HepG2 (cell line): ENCODE measurements around the gene EPHA2. TPM values are rescaled to one million over a fixed set of nuclear protein-coding genes. Genes with fewer than 3 reads are reported as not detected.

Experiments used
- CCAR2 ChIP-seq: fragments of 200-400 bp; formaldehyde crosslinking; optimal IDR thresholded peaks from 2 replicates; pipeline ENCODE3; 2018; ENCODE audit warnings: low read depth, mild to moderate bottlenecking, low read length, moderate library complexity
- JDP2 ChIP-seq: sonication (generic); formaldehyde crosslinking; IDR thresholded peaks from 2 replicates; pipeline ENCODE4 v1.8.1; 2022; ENCODE audit warnings: missing genetic modification reagents, borderline replicate concordance
- NKX3-1 ChIP-seq: sonication (generic); formaldehyde crosslinking; IDR thresholded peaks from 2 replicates; pipeline ENCODE4 v1.5.0; 2020; ENCODE audit warnings: missing genetic modification reagents
- PHB2 ChIP-seq: fragments of 450-650 bp; IDR thresholded peaks from 2 replicates; pipeline ENCODE4 v1.6.1; 2018; ENCODE audit not compliant: partially characterized antibody
- POLR2A ChIP-seq, 2 experiments: IDR thresholded peaks; 2 replicates each; pipeline ENCODE4 v1.6.1; 2011; ENCODE audit warnings: low read depth in 2 of 2, low read length in 2 of 2, mild to moderate bottlenecking in 1 of 2, moderate library complexity in 1 of 2; ENCODE audit not compliant: insufficient read depth in 1 of 2
- TAF15 ChIP-seq: fragments of 200-400 bp; formaldehyde crosslinking; IDR thresholded peaks from one replicate; pipeline ENCODE4 v1.6.1; 2018; ENCODE audit warnings: mild to moderate bottlenecking, low read depth, low read length; ENCODE audit not compliant: poor library complexity, severe bottlenecking
- TCF12 ChIP-seq, 2 experiments: fragments of 450-650 bp in 1 of 2; sonication (generic) in 1 of 2; formaldehyde crosslinking in 1 of 2; IDR thresholded peaks; 2 replicates each; pipeline versions ENCODE4 v1.6.1 to v1.8.0; 2017 to 2022; ENCODE audit warnings: antibody characterized with exemption in 1 of 2, mild to moderate bottlenecking in 1 of 2, missing genetic modification reagents in 1 of 2, moderate library complexity in 1 of 2
- TEAD3 ChIP-seq: optimal IDR thresholded peaks from 2 replicates; pipeline ENCODE3; 2016; ENCODE audit warnings: borderline replicate concordance
- ZNF121 ChIP-seq: sonication (generic); formaldehyde crosslinking; IDR thresholded peaks from 2 replicates; pipeline ENCODE4 v1.5.0; 2020; ENCODE audit warnings: mild to moderate bottlenecking, missing genetic modification reagents
- ZNF180 ChIP-seq: sonication (generic); formaldehyde crosslinking; IDR thresholded peaks from 2 replicates; pipeline ENCODE4 v1.4.0; 2020; ENCODE audit warnings: low read depth, missing genetic modification reagents, borderline replicate concordance
- ZNF337 ChIP-seq: sonication (generic); formaldehyde crosslinking; IDR thresholded peaks from 2 replicates; pipeline ENCODE4 v1.5.1; 2020; ENCODE audit warnings: missing genetic modification reagents, low read depth, mild to moderate bottlenecking, borderline replicate concordance
- polyA plus RNA-seq, 8 experiments: library from polyadenylated mRNA; depleted of rRNA in 3 of 8; stranded (reverse) in 7 of 8; unstranded in 1 of 8; fragments of >200 nt; fragmentation: Illumina TruSeq in 4 of 8; extraction: Trizol in 4 of 8; gene quantifications; 2 replicates each; pipeline versions ENCODE4 v1.2.1 to v1.2.3, GENCODE V29; 2011 to 2016; ENCODE audit warnings: low read depth in 4 of 8, missing spikeins in 1 of 8, mixed read lengths in 1 of 8; ENCODE audit not compliant: insufficient read depth in 1 of 8
- total RNA-seq, 5 experiments: library from RNA; depleted of rRNA; stranded (reverse); fragments of >200 nt; fragmentation: Illumina TruSeq; extraction: Trizol; gene quantifications; 2 replicates each; pipeline ENCODE4 v1.2.3, GENCODE V29; 2016; ENCODE audit warnings: low read depth in 1 of 5
- TF ChIP-seq, protein P1 (sequence below): sonication (generic); formaldehyde crosslinking; IDR thresholded peaks from 2 replicates; pipeline ENCODE4 v1.4.0; 2020; ENCODE audit warnings: missing genetic modification reagents, mild to moderate bottlenecking, borderline replicate concordance
- TF ChIP-seq, protein P2 (sequence below): sonication (generic); formaldehyde crosslinking; IDR thresholded peaks from 2 replicates; pipeline ENCODE4 v1.5.1; 2020; ENCODE audit warnings: missing genetic modification reagents, mild to moderate bottlenecking, borderline replicate concordance
- TF ChIP-seq, protein P3 (sequence below): IDR thresholded peaks from 2 replicates; pipeline ENCODE4 v1.6.1; 2018; ENCODE audit warnings: missing genetic modification reagents, mild to moderate bottlenecking, missing compliant biosample characterization
- TF ChIP-seq, protein P4 (sequence below): IDR thresholded peaks from 2 replicates; pipeline ENCODE4 v1.6.1; 2016; ENCODE audit warnings: missing compliant biosample characterization, missing genetic modification reagents, borderline replicate concordance

Gene EPHA2
- total and polyA plus RNA-seq, 2 of the 13 experiments (the other 11 are each of a cell fraction or from before 2014, with no cell fraction given): 33.6 to 53.6 TPM

DNA sequence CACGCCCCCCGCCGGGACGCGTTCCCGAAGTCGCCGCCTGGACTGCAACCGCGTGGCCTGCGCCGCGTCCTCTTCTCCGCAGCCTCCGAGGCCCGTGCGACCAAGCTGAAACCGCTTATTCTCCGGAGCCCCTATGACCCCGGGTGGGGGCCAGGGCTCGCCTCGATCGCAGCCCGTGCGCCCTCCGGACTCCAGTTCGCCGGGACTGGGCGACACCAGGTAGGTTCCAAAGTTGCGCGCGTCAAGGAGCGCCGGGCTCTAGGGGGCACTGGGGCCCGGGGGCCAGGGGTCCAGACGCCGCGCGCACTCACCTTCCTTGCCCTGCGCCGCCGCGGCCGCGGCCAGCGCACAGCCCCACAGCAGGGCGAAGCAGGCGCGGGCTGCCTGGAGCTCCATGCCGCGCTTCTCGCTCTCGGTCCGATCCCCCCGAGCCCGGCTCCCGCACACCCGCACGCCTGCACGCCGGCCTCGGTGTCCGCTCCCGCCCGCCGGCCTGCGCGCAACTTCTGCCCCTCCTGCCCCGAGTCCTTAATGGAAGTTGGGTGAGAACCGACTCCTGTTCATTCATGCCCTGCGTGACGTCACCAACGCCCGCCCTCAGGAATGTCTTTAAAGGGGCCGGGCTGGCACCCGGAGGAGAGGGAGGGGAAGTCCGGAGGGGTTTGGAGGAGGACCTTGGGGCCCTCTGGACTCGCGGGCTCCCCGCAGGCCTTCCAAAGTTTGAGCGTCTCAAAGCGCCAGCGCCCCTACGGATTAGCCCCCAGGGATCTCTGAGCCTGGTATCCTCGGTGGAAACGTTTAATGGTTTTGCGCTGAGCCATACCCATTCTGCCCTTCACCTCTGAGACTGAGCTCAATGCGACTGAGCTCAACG is at the start of gene EPHA2 (continued):
- TF ChIP-seq TCF12 (IDR thresholded peaks at IDR 0.05) (no peak), TCF12 (CRISPR knock-in tag; IDR thresholded peaks at IDR 0.05) (no peak), CCAR2 (no peak), ZNF180 (CRISPR knock-in tag) (no peak), TAF15 (no peak), NKX3-1 (CRISPR knock-in tag) (0 out of 2 replicates have a peak, but pooled peaks have one; percentile 37), ZNF337 (no peak), POLR2A (IDR thresholded peaks at IDR 0.05; ENCODE audit: insufficient read depth in 1 of 2, low read depth in 2 of 2, low read length in 2 of 2) (peak; percentile 92 to 98), ZNF121 (CRISPR knock-in tag) (no peak), PHB2 (no peak), TEAD3 (CRISPR knock-in tag) (peak; percentile 98), JDP2 (CRISPR knock-in tag) (no peak)
- TF ChIP-seq, protein P1, sequence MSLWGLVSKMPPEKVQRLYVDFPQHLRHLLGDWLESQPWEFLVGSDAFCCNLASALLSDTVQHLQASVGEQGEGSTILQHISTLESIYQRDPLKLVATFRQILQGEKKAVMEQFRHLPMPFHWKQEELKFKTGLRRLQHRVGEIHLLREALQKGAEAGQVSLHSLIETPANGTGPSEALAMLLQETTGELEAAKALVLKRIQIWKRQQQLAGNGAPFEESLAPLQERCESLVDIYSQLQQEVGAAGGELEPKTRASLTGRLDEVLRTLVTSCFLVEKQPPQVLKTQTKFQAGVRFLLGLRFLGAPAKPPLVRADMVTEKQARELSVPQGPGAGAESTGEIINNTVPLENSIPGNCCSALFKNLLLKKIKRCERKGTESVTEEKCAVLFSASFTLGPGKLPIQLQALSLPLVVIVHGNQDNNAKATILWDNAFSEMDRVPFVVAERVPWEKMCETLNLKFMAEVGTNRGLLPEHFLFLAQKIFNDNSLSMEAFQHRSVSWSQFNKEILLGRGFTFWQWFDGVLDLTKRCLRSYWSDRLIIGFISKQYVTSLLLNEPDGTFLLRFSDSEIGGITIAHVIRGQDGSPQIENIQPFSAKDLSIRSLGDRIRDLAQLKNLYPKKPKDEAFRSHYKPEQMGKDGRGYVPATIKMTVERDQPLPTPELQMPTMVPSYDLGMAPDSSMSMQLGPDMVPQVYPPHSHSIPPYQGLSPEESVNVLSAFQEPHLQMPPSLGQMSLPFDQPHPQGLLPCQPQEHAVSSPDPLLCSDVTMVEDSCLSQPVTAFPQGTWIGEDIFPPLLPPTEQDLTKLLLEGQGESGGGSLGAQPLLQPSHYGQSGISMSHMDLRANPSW (CRISPR knock-in tag): no peak
- TF ChIP-seq, protein P2, sequence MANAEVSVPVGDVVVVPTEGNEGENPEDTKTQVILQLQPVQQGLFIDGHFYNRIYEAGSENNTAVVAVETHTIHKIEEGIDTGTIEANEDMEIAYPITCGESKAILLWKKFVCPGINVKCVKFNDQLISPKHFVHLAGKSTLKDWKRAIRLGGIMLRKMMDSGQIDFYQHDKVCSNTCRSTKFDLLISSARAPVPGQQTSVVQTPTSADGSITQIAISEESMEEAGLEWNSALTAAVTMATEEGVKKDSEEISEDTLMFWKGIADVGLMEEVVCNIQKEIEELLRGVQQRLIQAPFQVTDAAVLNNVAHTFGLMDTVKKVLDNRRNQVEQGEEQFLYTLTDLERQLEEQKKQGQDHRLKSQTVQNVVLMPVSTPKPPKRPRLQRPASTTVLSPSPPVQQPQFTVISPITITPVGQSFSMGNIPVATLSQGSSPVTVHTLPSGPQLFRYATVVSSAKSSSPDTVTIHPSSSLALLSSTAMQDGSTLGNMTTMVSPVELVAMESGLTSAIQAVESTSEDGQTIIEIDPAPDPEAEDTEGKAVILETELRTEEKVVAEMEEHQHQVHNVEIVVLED (CRISPR knock-in tag): peak; percentile 29; the same call in 1 of the 2 replicates
- TF ChIP-seq, protein P3, sequence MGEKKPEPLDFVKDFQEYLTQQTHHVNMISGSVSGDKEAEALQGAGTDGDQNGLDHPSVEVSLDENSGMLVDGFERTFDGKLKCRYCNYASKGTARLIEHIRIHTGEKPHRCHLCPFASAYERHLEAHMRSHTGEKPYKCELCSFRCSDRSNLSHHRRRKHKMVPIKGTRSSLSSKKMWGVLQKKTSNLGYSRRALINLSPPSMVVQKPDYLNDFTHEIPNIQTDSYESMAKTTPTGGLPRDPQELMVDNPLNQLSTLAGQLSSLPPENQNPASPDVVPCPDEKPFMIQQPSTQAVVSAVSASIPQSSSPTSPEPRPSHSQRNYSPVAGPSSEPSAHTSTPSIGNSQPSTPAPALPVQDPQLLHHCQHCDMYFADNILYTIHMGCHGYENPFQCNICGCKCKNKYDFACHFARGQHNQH (CRISPR knock-in tag): no peak
- TF ChIP-seq, protein P4, sequence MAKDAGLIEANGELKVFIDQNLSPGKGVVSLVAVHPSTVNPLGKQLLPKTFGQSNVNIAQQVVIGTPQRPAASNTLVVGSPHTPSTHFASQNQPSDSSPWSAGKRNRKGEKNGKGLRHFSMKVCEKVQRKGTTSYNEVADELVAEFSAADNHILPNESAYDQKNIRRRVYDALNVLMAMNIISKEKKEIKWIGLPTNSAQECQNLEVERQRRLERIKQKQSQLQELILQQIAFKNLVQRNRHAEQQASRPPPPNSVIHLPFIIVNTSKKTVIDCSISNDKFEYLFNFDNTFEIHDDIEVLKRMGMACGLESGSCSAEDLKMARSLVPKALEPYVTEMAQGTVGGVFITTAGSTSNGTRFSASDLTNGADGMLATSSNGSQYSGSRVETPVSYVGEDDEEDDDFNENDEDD (CRISPR knock-in tag): peak; percentile 55; the same call in 1 of the 2 replicates
